Measurements from ENCODE around the gene ATR.

GRCh38 chr3:142460689-142461088, 117.8 kb downstream of the ATR start:
- TF ChIP-seq POLR2A (IDR thresholded peaks at IDR 0.05) (no peak), CTCF (IDR thresholded peaks at IDR 0.05) (no peak)

Data from testis (tissue), 2 donors.